H1 (cell line): ENCODE measurements around the gene AMPH. TPM values are rescaled to one million over a fixed set of nuclear protein-coding genes. Genes with fewer than 3 reads are reported as not detected.

Experiments
- CTCF ChIA-PET: fragments of 300-600 bp; sonication (Branson Sonifier 250); formaldehyde crosslinking; loops from one replicate; lab custom pipeline; 2021; ENCODE audit not compliant: partially characterized antibody; lab: Charles Lee
- POLR2A ChIA-PET: fragments of 300-600 bp; sonication (Branson Sonifier 250); formaldehyde crosslinking; loops from one replicate; lab custom pipeline; 2021; ENCODE audit warnings: inconsistent platforms; ENCODE audit not compliant: partially characterized antibody; lab: Charles Lee
- DNase-seq, 2 experiments: peaks; one replicate each; pipeline versions ENCODE4 v3.0.0 to v3.0.0-alpha.2; 2010 to 2022; ENCODE audit warnings: low spot score in 2 of 2, low read depth in 1 of 2, mixed read lengths in 1 of 2
- FAIRE-seq: peaks from 2 replicates; lab custom pipeline; 2011; peaks lifted over from hg19 to GRCh38; lab: Jason Lieb, UNC
- H2AFZ ChIP-seq: 2 replicates; pipeline ENCODE4 v1.8.1; 2012; ENCODE audit warnings: low read length, inconsistent platforms
- H2AK5ac ChIP-seq: 2 replicates; pipeline ENCODE4 v1.6.1; 2013; ENCODE audit warnings: low read depth, low read length
- H2BK120ac ChIP-seq: replicated peaks from 2 replicates; pipeline ENCODE3; 2013; ENCODE audit warnings: low read depth, low read length, inconsistent platforms
- H2BK12ac ChIP-seq: 2 replicates; pipeline ENCODE4 v1.6.1; 2013; ENCODE audit warnings: low read depth, low read length
- H2BK15ac ChIP-seq: 2 replicates; pipeline ENCODE4 v1.6.1; 2013; ENCODE audit warnings: low read length
- H2BK20ac ChIP-seq: 2 replicates; pipeline ENCODE4 v1.6.1; 2013; ENCODE audit warnings: low read length
- H2BK5ac ChIP-seq: 2 replicates; pipeline ENCODE4 v1.6.1; 2013; ENCODE audit warnings: low read depth, low read length
- H3K14ac ChIP-seq: 2 replicates; pipeline ENCODE4 v1.6.1; 2013; ENCODE audit warnings: inconsistent platforms; ENCODE audit not compliant: insufficient read length
- H3K18ac ChIP-seq: 2 replicates; pipeline ENCODE4 v1.6.1; 2013; ENCODE audit warnings: low read length; ENCODE audit errors: extremely low read depth
- H3K23ac ChIP-seq: 2 replicates; pipeline ENCODE4 v1.6.1; 2013; ENCODE audit warnings: inconsistent platforms; ENCODE audit not compliant: insufficient read length
- H3K23me2 ChIP-seq: 2 replicates; pipeline ENCODE4 v1.6.1; 2013; ENCODE audit warnings: low read depth, low read length
- H3K27ac ChIP-seq: 2 replicates; pipeline ENCODE4 v1.6.1; 2011; ENCODE audit warnings: low read depth, low read length, inconsistent platforms
- H3K27me3 ChIP-seq, 4 experiments: replicated peaks in 1 of 4; 1 replicate in 1 of 4; 2 replicates in 3 of 4; pipeline versions ENCODE4 v1.6.1 to v1.8.1; 2011 to 2013; ENCODE audit warnings: low read length in 3 of 4, mild to moderate bottlenecking in 3 of 4, inconsistent platforms in 2 of 4, mixed read lengths in 2 of 4, moderate library complexity in 1 of 4; ENCODE audit not compliant: control insufficient read depth in 3 of 4, insufficient read depth in 3 of 4; ENCODE audit errors: extremely low read depth in 1 of 4
- H3K36me3 ChIP-seq, 4 experiments: 2 replicates each; pipeline versions ENCODE4 v1.6.1 to v1.8.1; 2011 to 2013; ENCODE audit warnings: mild to moderate bottlenecking in 4 of 4, low read length in 3 of 4, moderate library complexity in 2 of 4, control low read depth in 1 of 4, inconsistent platforms in 1 of 4; ENCODE audit not compliant: insufficient read depth in 4 of 4, control insufficient read depth in 2 of 4
- H3K4ac ChIP-seq: replicated peaks from 2 replicates; pipeline ENCODE3; 2013; ENCODE audit warnings: low read length, low read depth, mixed read lengths, inconsistent platforms; ENCODE audit not compliant: insufficient read length
- H3K4me1 ChIP-seq, 4 experiments: replicated peaks in 1 of 4; 1 replicate in 1 of 4; 2 replicates in 3 of 4; pipeline versions ENCODE4 v1.6.1 to v1.8.1; 2011 to 2013; ENCODE audit warnings: low read length in 3 of 4, inconsistent platforms in 2 of 4, mixed read lengths in 1 of 4; ENCODE audit not compliant: insufficient read depth in 4 of 4, control insufficient read depth in 3 of 4
- H3K4me2 ChIP-seq, 2 experiments: 2 replicates each; pipeline versions ENCODE4 v1.6.1 to v1.8.1; 2011 to 2013; ENCODE audit warnings: low read depth in 2 of 2, low read length in 2 of 2, control low read depth in 1 of 2, inconsistent platforms in 1 of 2, mild to moderate bottlenecking in 1 of 2; ENCODE audit not compliant: insufficient read depth in 1 of 2
- H3K4me3 ChIP-seq, 4 experiments: fragments of 200-600, 300-600 bp in 1 of 4; sonication (generic), shearing (Covaris generic), sonication (Bioruptor Twin) in 1 of 4; 2 replicates each; pipeline versions ENCODE4 v1.5.1 to v1.8.1; 2011 to 2016; ENCODE audit warnings: low read length in 4 of 4, low read depth in 3 of 4, control low read depth in 2 of 4, inconsistent platforms in 2 of 4, mild to moderate bottlenecking in 2 of 4, mixed read lengths in 1 of 4, moderate library complexity in 1 of 4; ENCODE audit not compliant: insufficient read depth in 2 of 4; ENCODE audit errors: extremely low read depth in 1 of 4
- H3K56ac ChIP-seq: replicated peaks from 2 replicates; pipeline ENCODE3; 2013; ENCODE audit warnings: low read depth, mild to moderate bottlenecking, mixed read lengths, low read length, inconsistent platforms; ENCODE audit not compliant: insufficient read length
- H3K79me1 ChIP-seq: 2 replicates; pipeline ENCODE4 v1.6.1; 2013; ENCODE audit warnings: low read depth, low read length, control low read depth
- H3K79me2 ChIP-seq, 2 experiments: 2 replicates each; pipeline versions ENCODE4 v1.6.1 to v1.8.1; 2012 to 2013; ENCODE audit warnings: low read length in 2 of 2, mild to moderate bottlenecking in 2 of 2, inconsistent platforms in 1 of 2; ENCODE audit not compliant: insufficient read depth in 2 of 2, control insufficient read depth in 1 of 2
- H3K9ac ChIP-seq, 4 experiments: replicated peaks in 1 of 4; 1 replicate in 1 of 4; 2 replicates in 3 of 4; pipeline versions ENCODE4 v1.6.1 to v1.8.1; 2011 to 2013; ENCODE audit warnings: low read depth in 3 of 4, low read length in 3 of 4, control low read depth in 2 of 4, mild to moderate bottlenecking in 2 of 4, moderate library complexity in 2 of 4, inconsistent platforms in 1 of 4; ENCODE audit errors: extremely low read depth in 1 of 4
- H3K9me3 ChIP-seq, 2 experiments: 2 replicates each; pipeline versions ENCODE4 v1.6.1 to v1.8.1; 2012 to 2013; ENCODE audit warnings: mild to moderate bottlenecking in 2 of 2, moderate library complexity in 2 of 2, control low read depth in 1 of 2, inconsistent platforms in 1 of 2, low read depth in 1 of 2, low read length in 1 of 2, mixed read lengths in 1 of 2; ENCODE audit not compliant: insufficient read depth in 2 of 2
- H4K20me1 ChIP-seq, 2 experiments: replicated peaks in 1 of 2; 2 replicates each; pipeline versions ENCODE3 to v1.8.1; 2011 to 2013; ENCODE audit warnings: inconsistent platforms in 2 of 2, low read length in 2 of 2, mild to moderate bottlenecking in 1 of 2; ENCODE audit not compliant: insufficient read depth in 2 of 2, control insufficient read depth in 1 of 2
- H4K5ac ChIP-seq: 2 replicates; pipeline ENCODE4 v1.6.1; 2013; ENCODE audit warnings: low read length, low read depth, mixed read lengths, inconsistent platforms; ENCODE audit not compliant: insufficient read length
- H4K8ac ChIP-seq: 2 replicates; pipeline ENCODE4 v1.8.0; 2013; ENCODE audit warnings: mild to moderate bottlenecking, moderate library complexity, low read length, inconsistent platforms; ENCODE audit not compliant: insufficient read depth; ENCODE audit errors: extremely low read depth
- H4K91ac ChIP-seq: replicated peaks from 2 replicates; pipeline ENCODE3; 2013; ENCODE audit warnings: low read length, mixed read lengths, inconsistent platforms; ENCODE audit not compliant: insufficient read length
- BCL11A ChIP-seq, 2 experiments: IDR thresholded peaks; one replicate each; pipeline ENCODE4 v1.6.1; 2011; ENCODE audit warnings: low read depth in 2 of 2, low read length in 2 of 2, mild to moderate bottlenecking in 2 of 2
- GABPA ChIP-seq: IDR thresholded peaks from 2 replicates; pipeline ENCODE4 v1.6.1; 2011; ENCODE audit warnings: mild to moderate bottlenecking, low read length, moderate library complexity, borderline replicate concordance; ENCODE audit not compliant: insufficient read depth
- JUND ChIP-seq: IDR thresholded peaks from 2 replicates; pipeline ENCODE4 v1.6.1; 2011; ENCODE audit warnings: mild to moderate bottlenecking, improper control_type of control experiment, low read length
- PHF8 ChIP-seq: fragments of 200-600 bp; sonication (generic); conservative IDR thresholded peaks from 2 replicates; pipeline ENCODE4 v1.7.1; 2012; ENCODE audit warnings: low read depth, mild to moderate bottlenecking, inconsistent platforms, low read length, moderate library complexity
- RBBP5 ChIP-seq: IDR thresholded peaks from 2 replicates; pipeline ENCODE4 v1.7.1; 2012; ENCODE audit warnings: low read depth, mild to moderate bottlenecking, inconsistent platforms, low read length, moderate library complexity, borderline replicate concordance
- ZNF274 ChIP-seq: IDR thresholded peaks from 2 replicates; pipeline ENCODE4 v1.7.0; 2012; ENCODE audit warnings: low read length, borderline replicate concordance; ENCODE audit errors: extremely low read depth
- WGBS, 2 experiments: shearing (Covaris generic) in 1 of 2; methylation state at CpG; one replicate each; pipeline versions ENCODE4 v1.1.6 to v1.1.7; 2013 to 2015; ENCODE audit warnings: low lambda C conversion rate in 2 of 2, mixed read lengths in 2 of 2, inconsistent platforms in 1 of 2, low coverage in 1 of 2, missing lambda C conversion rate in 1 of 2; ENCODE audit not compliant: insufficient replicate concordance in 2 of 2, insufficient coverage in 1 of 2, insufficient read length in 1 of 2; ENCODE audit errors: extremely low coverage in 1 of 2, missing lambda C conversion rate in 1 of 2; 5-methylcytosine and 5-hydroxymethylcytosine counted together
- polyA plus RNA-seq, 7 experiments: library from polyadenylated mRNA; depleted of rRNA in 3 of 7; stranded (reverse) in 5 of 7; unstranded in 2 of 7; fragments of >200 nt in 5 of 7; fragments of 200-250 nt in 2 of 7; gene quantifications; 1 replicate in 5 of 7; 2 replicates in 1 of 7; 4 replicates in 1 of 7; pipeline versions ENCODE4 v1.2.1 to v1.2.3, GENCODE V29; 2011 to 2013; ENCODE audit warnings: missing spikeins in 2 of 7, mixed read lengths in 2 of 7
- total RNA-seq: library from RNA; stranded (reverse); fragmentation: NEBNext Ultra II Directional; extraction: Animal tissue kit (Norgen Biotek cat#: 25700); gene quantifications from 2 replicates; pipeline ENCODE4 v1.2.1, GENCODE V29; 2021

The AMPH gene
- total and polyA plus RNA-seq, 2 of the 8 experiments (the other 6 are each of a cell fraction or from before 2014, with no cell fraction given): 7.3 to 12.2 TPM

GRCh38 chr7:38452681-38453108, 178.5 kb downstream of the AMPH start:
- no peak overlapping the region for H3K56ac ChIP-seq
- H2AK5ac ChIP-seq: no peak overlapping the region
- no peak overlapping the region for H2AFZ ChIP-seq
- POLR2A ChIA-PET: no interaction called here
- DNase-seq: no peak
- no peak overlapping the region for H3K23ac ChIP-seq
- H4K8ac ChIP-seq: no peak overlapping the region
- no peaks in the 10 kb centered on the region for H3K23me2 ChIP-seq
- H3K9ac ChIP-seq: no peak overlapping the region
- H2BK5ac ChIP-seq: no peak overlapping the region
- no peaks in the 10 kb centered on the region for H3K9me3 ChIP-seq
- no peak overlapping the region for H2BK20ac ChIP-seq
- no peak for FAIRE-seq
- no peak overlapping the region for H3K27ac ChIP-seq
- H4K91ac ChIP-seq: no peak overlapping the region
- no peaks in the 10 kb centered on the region for H3K79me2 ChIP-seq
- H4K5ac ChIP-seq: no peak overlapping the region
- no peaks in the 10 kb centered on the region for H4K20me1 ChIP-seq
- no peak overlapping the region for H2BK15ac ChIP-seq
- H3K4me1 ChIP-seq: no peaks in the 10 kb centered on the region; a peak in 1 of 7 replicates
- H3K27me3 ChIP-seq: no peaks in the 10 kb centered on the region
- no peak overlapping the region for H2BK120ac ChIP-seq
- H3K18ac ChIP-seq: no peak overlapping the region
- no peak overlapping the region for H3K14ac ChIP-seq
- H3K79me1 ChIP-seq: no peaks in the 10 kb centered on the region
- H2BK12ac ChIP-seq: no peak overlapping the region
- WGBS, 2 experiments: 96% methylated on average over 1 of the region's 1 CpG; no CpG with 5 or more reads in 1 of the 2 experiments
- H3K4me2 ChIP-seq: no peak overlapping the region
- CTCF ChIA-PET: interaction anchor here (0.6 to 2.9 kb wide), 17 partner anchors 9 to 293 kb away, joined by 3 to 20 read pairs (median 3); partner anchors contain the start of gene AMPH
- no peaks in the 10 kb centered on the region for H3K36me3 ChIP-seq
- no peak overlapping the region for H3K4ac ChIP-seq
- no peak overlapping the region for H3K4me3 ChIP-seq
- TF ChIP-seq GABPA (no peak), BCL11A (IDR thresholded peaks at IDR 0.05; ENCODE audit: low read depth in 2 of 2, low read length in 2 of 2) (no peak), PHF8 (no peak), ZNF274 (no peak), JUND (no peak), RBBP5 (no peak)
